ENCODE measurements around the gene PKIB. TPM values are rescaled to one million over a fixed set of nuclear protein-coding genes. Genes with fewer than 3 reads are reported as not detected.

PKIB gene
- total RNA-seq, 1 experiment from 2014 or later = 1.3 TPM

GRCh38 chr6:122709922-122710512 lies 99.8 kb downstream of the PKIB start:
- DNase-seq (ENCODE audit: low read depth) = no peak

- DNase-seq (ENCODE audit: low read depth) = no peak
These were observed 100.9 kb downstream of the PKIB start for GRCh38 chr6:122710908-122711635.

GRCh38 chr6:122712093-122712447 lies 101.9 kb downstream of the PKIB start:
- no peak for DNase-seq (ENCODE audit: low read depth)

- no peak for DNase-seq (ENCODE audit: low read depth)
These were observed 102.4 kb downstream of the PKIB start for GRCh38 chr6:122712448-122713137.

- DNase-seq (ENCODE audit: low read depth) = no peak
These were observed 102.9 kb downstream of the PKIB start for GRCh38 chr6:122713138-122713537.

- no peak for DNase-seq (ENCODE audit: low read depth)
These were observed 103.9 kb downstream of the PKIB start for GRCh38 chr6:122714059-122714458.

GRCh38 chr6:122715725-122716124 lies 105.5 kb downstream of the PKIB start:
- DNase-seq (ENCODE audit: low read depth) = no peak

- DNase-seq (ENCODE audit: low read depth) = peak; percentile 28
These were observed 107.1 kb downstream of the PKIB start for GRCh38 chr6:122717350-122717749.

GRCh38 chr6:122718616-122719015 lies 108.4 kb downstream of the PKIB start:
- DNase-seq (ENCODE audit: low read depth) = no peak

GRCh38 chr6:122719176-122719575 lies 109.0 kb downstream of the PKIB start:
- DNase-seq (ENCODE audit: low read depth) = no peak

- DNase-seq (ENCODE audit: low read depth) = peak; percentile 70
These were observed 112.5 kb downstream of the PKIB start for GRCh38 chr6:122722746-122723145.

- DNase-seq (ENCODE audit: low read depth) = peak; percentile 39
These were observed 116.4 kb downstream of the PKIB start for GRCh38 chr6:122726649-122727048.

- DNase-seq (ENCODE audit: low read depth) = no peak
These were observed 117.0 kb downstream of the PKIB start for GRCh38 chr6:122727244-122727643.

- DNase-seq (ENCODE audit: low read depth) = no peak
These were observed 120.1 kb downstream of the PKIB start for GRCh38 chr6:122730334-122730733.

- DNase-seq (ENCODE audit: low read depth) = peak; percentile 38
These were observed 120.7 kb downstream of the PKIB start for GRCh38 chr6:122730775-122731386.

- no peak for DNase-seq (ENCODE audit: low read depth)
These were observed 123.1 kb downstream of the PKIB start for GRCh38 chr6:122733259-122733658.

GRCh38 chr6:122734529-122735395 lies 124.6 kb downstream of the PKIB start:
- no peak for DNase-seq (ENCODE audit: low read depth)

GRCh38 chr6:122735582-122735981 lies 125.4 kb downstream of the PKIB start:
- no peak for DNase-seq (ENCODE audit: low read depth)

GRCh38 chr6:122736163-122736562 lies 126.0 kb downstream of the PKIB start:
- no peak for DNase-seq (ENCODE audit: low read depth)

- no peak for DNase-seq (ENCODE audit: low read depth)
These were observed 126.4 kb downstream of the PKIB start for GRCh38 chr6:122736616-122737015.

GRCh38 chr6:122740091-122740490 lies 129.9 kb downstream of the PKIB start:
- no peak for DNase-seq (ENCODE audit: low read depth)

All from HT1080 (cell line).